Liver (tissue), 5 donors: ENCODE measurements around the gene NDUFV3. TPM values are rescaled to one million over a fixed set of nuclear protein-coding genes. Genes with fewer than 3 reads are reported as not detected.

Experiments
- polyA plus RNA-seq, 2 donors: library from polyadenylated mRNA; stranded (reverse) in 1 of 2; unstranded in 1 of 2; fragments of 200-250 nt in 1 of 2; fragments of >200 nt in 1 of 2; fragmentation: Nextera tagmentation in 1 of 2; extraction: Ambion mirVana in 1 of 2; gene quantifications; one replicate each; pipeline versions ENCODE4 v1.2.1 to v1.2.3, GENCODE V29; 2013 to 2015
- small RNA-seq: library from RNA; depleted of rRNA; stranded (forward); fragments of <200 nt; gene quantifications from one replicate; pipeline ENCODE3, GENCODE V24; 2014
- total RNA-seq, 2 donors: library from RNA; depleted of rRNA; stranded (reverse); fragments of >200 nt; gene quantifications; one replicate each; pipeline ENCODE4 v1.2.3, GENCODE V29; 2014
- donor health status: healthy.
- donor health status: healthy.
- donor health status: healthy.

NDUFV3 gene
- total and polyA plus RNA-seq, 4 donors: 15.8 to 31.3 (median 21.9) TPM

Small RNA genes lying within 50 kb of the gene (small RNA-seq; reads per million reads assigned to genes)
- not detected for gene MIR5692B

Other genes with a start within 250 kb of the NDUFV3 start
- gene PDE9A, start 239.7 kb upstream of the NDUFV3 start, total RNA-seq: 1 to 10 TPM; 3.4 to 4.2 TPM
- 1 to 10 TPM; 1.5 to 1.9 TPM for gene PDE9A, start 239.7 kb upstream of the NDUFV3 start, polyA plus RNA-seq
- gene WDR4, start 13.8 kb upstream of the NDUFV3 start, total RNA-seq: 10 to 100 TPM in 1 of 2 donors, 1 to 10 TPM in 1; 9.2 to 12.9 TPM
- 1 to 10 TPM; 4.6 to 9.3 TPM for gene WDR4, start 13.8 kb upstream of the NDUFV3 start, polyA plus RNA-seq
- gene ERVH48-1, start 32.3 kb downstream of the NDUFV3 start, total RNA-seq: under 1 TPM in 1 of 2 donors, not detected in 1; 0.19 TPM
- gene ERVH48-1, start 32.3 kb downstream of the NDUFV3 start, polyA plus RNA-seq: under 1 TPM in 1 of 2 donors, not detected in 1; 0.03 TPM
- gene PKNOX1, start 81.3 kb downstream of the NDUFV3 start, total RNA-seq: 1 to 10 TPM; 6.4 to 9.6 TPM
- 10 to 100 TPM in 1 of 2 donors, 1 to 10 TPM in 1; 2.8 to 10.3 TPM for gene PKNOX1, start 81.3 kb downstream of the NDUFV3 start, polyA plus RNA-seq
- gene CBS, start 182.5 kb downstream of the NDUFV3 start, total RNA-seq: 100 to 1,000 TPM in 1 of 2 donors, 10 to 100 TPM in 1; 70.9 to 172 TPM
- 100 to 1,000 TPM in 1 of 2 donors, 10 to 100 TPM in 1; 86.2 to 212 TPM for gene CBS, start 182.5 kb downstream of the NDUFV3 start, polyA plus RNA-seq
- gene U2AF1, start 214.3 kb downstream of the NDUFV3 start, total RNA-seq: 10 to 100 TPM; 13.7 to 28.6 TPM
- gene U2AF1, start 214.3 kb downstream of the NDUFV3 start, polyA plus RNA-seq: 10 to 100 TPM; 10.9 to 19.2 TPM